ENCODE data around the gene KHDC4. TPM values are rescaled to one million over a fixed set of nuclear protein-coding genes. Genes with fewer than 3 reads are reported as not detected.

The KHDC4 gene
- total and polyA plus RNA-seq, 9 of the 15 experiments (the other 6 are each of a cell fraction or from before 2014, with no cell fraction given): 12.1 to 185 (median 65.6) TPM

DNA sequence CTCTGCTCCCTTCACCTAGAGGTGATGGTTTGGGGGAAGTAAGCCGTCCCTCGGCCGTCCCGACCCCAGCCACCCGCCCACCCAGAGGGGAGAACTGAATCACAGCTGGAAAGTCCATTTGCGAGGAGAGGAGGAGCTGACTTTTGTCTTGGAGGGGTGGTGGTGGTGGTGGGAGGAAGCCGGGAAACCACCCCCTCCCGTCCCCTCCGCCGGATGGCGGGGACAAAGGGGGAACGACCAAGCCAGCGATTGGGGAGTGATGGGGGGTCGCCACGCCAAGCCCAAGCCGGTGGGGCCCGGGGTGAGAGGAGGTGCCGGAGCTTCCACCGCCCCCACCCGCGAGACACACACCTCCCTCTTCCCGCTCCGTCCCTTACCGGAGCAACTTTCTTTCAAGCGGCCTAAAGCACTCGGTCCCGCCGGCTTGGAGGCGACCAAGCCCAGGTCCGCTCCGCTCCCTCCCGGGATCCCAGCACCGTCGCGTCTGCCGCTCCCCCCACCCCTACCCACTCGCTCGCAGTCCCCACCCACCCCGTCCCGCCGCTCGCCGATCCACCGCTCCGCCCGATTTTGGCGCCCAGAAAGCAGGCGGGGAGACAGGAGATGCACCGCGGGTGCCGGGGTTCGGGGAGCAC is 43.6 kb upstream of the KHDC4 start:
- TSS peak; percentile 28 for BruUV-seq (replicated peaks)
- H3K9ac ChIP-seq (ENCODE audit: insufficient read depth in 1 of 2, low read depth in 2 of 2, low read length in 2 of 2): peak overlapping the region; percentile 89 to 97
- H3K36me3 ChIP-seq (ENCODE audit: control insufficient read depth, insufficient read depth, low read length): peaks cover 24% of the 10 kb centered on the region; the same call in 2 of the 3 replicates
- FAIRE-seq (no peak), ATAC-seq (peak; percentile 38), DNase-seq (ENCODE audit: extremely low read depth in 1 of 4, low spot score in 3 of 4) (peak; percentile 56 to 87 (median 78))
- H2AFZ ChIP-seq (ENCODE audit: low read depth, low read length): peak overlapping the region; percentile 73
- H3K9me3 ChIP-seq (replicated peaks; ENCODE audit: control insufficient read depth, insufficient read depth, low read depth, low read length): no peaks in the 10 kb centered on the region
- ChIA-PET POLR2A (interaction anchor here (0.6 to 8.5 kb wide), 11 partner anchors 10 to 480 kb away, joined by 3 to 50 read pairs (median 5); partner anchors contain the start of gene SYT11), CTCF (ENCODE audit: low intra/inter-chr PET ratio) (no interaction called here)
- peaks cover 8% of the 10 kb centered on the region; the same call in 1 of the 2 replicates for H4K20me1 ChIP-seq (replicated peaks; ENCODE audit: control insufficient read depth, insufficient read depth, low read length)
- 0% methylated on average over 16 of the region's 52 CpGs for WGBS (ENCODE audit: insufficient coverage, low coverage, missing lambda C conversion rate)
- H3K27ac ChIP-seq (ENCODE audit: extremely low read depth, low read depth, low read length): peak overlapping the region; percentile 93
- no peaks in the 10 kb centered on the region for H3K27me3 ChIP-seq (ENCODE audit: control insufficient read depth in 2 of 2, insufficient read depth in 2 of 2, low read length in 2 of 2)
- peak overlapping the region; percentile 82 for H3K4me3 ChIP-seq
- H3K4me1 ChIP-seq (replicated peaks in 1 of 2; ENCODE audit: control insufficient read depth in 2 of 2, insufficient read depth in 2 of 2, low read length in 2 of 2): peaks cover 54 to 70% of the 10 kb centered on the region in 2 experiments
- no peaks in the 10 kb centered on the region for H3K9me1 ChIP-seq (ENCODE audit: control insufficient read depth, insufficient read depth, low read length)
- intact Hi-C loops (cut with micrococcal nuclease): no loop called here
- peak overlapping the region; percentile 97 for H3K4me2 ChIP-seq (ENCODE audit: insufficient read depth, low read length)
- in situ Hi-C loops (cut with MboI): no loop called here
- peaks cover 94% of the 10 kb centered on the region for H3K79me2 ChIP-seq (ENCODE audit: control insufficient read depth, insufficient read depth, low read length)
- 0 out of 2 replicates have a peak, but pooled peaks have one; percentile 72 for TF ChIP-seq RBFOX2 (IDR thresholded peaks at IDR 0.05; ENCODE audit: low read depth, low read length)
- no peak for TF ChIP-seq SUPT5H (IDR thresholded peaks at IDR 0.05)
- TF ChIP-seq, protein P1, sequence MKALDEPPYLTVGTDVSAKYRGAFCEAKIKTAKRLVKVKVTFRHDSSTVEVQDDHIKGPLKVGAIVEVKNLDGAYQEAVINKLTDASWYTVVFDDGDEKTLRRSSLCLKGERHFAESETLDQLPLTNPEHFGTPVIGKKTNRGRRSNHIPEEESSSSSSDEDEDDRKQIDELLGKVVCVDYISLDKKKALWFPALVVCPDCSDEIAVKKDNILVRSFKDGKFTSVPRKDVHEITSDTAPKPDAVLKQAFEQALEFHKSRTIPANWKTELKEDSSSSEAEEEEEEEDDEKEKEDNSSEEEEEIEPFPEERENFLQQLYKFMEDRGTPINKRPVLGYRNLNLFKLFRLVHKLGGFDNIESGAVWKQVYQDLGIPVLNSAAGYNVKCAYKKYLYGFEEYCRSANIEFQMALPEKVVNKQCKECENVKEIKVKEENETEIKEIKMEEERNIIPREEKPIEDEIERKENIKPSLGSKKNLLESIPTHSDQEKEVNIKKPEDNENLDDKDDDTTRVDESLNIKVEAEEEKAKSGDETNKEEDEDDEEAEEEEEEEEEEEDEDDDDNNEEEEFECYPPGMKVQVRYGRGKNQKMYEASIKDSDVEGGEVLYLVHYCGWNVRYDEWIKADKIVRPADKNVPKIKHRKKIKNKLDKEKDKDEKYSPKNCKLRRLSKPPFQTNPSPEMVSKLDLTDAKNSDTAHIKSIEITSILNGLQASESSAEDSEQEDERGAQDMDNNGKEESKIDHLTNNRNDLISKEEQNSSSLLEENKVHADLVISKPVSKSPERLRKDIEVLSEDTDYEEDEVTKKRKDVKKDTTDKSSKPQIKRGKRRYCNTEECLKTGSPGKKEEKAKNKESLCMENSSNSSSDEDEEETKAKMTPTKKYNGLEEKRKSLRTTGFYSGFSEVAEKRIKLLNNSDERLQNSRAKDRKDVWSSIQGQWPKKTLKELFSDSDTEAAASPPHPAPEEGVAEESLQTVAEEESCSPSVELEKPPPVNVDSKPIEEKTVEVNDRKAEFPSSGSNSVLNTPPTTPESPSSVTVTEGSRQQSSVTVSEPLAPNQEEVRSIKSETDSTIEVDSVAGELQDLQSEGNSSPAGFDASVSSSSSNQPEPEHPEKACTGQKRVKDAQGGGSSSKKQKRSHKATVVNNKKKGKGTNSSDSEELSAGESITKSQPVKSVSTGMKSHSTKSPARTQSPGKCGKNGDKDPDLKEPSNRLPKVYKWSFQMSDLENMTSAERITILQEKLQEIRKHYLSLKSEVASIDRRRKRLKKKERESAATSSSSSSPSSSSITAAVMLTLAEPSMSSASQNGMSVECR (CRISPR knock-in tag; IDR thresholded peaks at IDR 0.05): peak; percentile 50; the same call in 1 of the 2 replicates
- TF ChIP-seq EGR1 (conservative IDR thresholded peaks at IDR 0.05): peak; percentile 48
- TF ChIP-seq, protein P2, sequence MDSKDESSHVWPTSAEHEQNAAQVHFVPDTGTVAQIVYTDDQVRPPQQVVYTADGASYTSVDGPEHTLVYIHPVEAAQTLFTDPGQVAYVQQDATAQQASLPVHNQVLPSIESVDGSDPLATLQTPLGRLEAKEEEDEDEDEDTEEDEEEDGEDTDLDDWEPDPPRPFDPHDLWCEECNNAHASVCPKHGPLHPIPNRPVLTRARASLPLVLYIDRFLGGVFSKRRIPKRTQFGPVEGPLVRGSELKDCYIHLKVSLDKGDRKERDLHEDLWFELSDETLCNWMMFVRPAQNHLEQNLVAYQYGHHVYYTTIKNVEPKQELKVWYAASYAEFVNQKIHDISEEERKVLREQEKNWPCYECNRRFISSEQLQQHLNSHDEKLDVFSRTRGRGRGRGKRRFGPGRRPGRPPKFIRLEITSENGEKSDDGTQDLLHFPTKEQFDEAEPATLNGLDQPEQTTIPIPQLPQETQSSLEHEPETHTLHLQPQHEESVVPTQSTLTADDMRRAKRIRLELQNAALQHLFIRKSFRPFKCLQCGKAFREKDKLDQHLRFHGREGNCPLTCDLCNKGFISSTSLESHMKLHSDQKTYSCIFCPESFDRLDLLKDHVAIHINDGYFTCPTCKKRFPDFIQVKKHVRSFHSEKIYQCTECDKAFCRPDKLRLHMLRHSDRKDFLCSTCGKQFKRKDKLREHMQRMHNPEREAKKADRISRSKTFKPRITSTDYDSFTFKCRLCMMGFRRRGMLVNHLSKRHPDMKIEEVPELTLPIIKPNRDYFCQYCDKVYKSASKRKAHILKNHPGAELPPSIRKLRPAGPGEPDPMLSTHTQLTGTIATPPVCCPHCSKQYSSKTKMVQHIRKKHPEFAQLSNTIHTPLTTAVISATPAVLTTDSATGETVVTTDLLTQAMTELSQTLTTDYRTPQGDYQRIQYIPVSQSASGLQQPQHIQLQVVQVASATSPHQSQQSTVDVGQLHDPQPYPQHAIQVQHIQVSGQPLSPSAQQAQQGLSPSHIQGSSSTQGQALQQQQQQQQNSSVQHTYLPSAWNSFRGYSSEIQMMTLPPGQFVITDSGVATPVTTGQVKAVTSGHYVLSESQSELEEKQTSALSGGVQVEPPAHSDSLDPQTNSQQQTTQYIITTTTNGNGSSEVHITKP (IDR thresholded peaks at IDR 0.05; ENCODE audit: partially characterized antibody): peak; percentile 74
- TF ChIP-seq, protein P3, sequence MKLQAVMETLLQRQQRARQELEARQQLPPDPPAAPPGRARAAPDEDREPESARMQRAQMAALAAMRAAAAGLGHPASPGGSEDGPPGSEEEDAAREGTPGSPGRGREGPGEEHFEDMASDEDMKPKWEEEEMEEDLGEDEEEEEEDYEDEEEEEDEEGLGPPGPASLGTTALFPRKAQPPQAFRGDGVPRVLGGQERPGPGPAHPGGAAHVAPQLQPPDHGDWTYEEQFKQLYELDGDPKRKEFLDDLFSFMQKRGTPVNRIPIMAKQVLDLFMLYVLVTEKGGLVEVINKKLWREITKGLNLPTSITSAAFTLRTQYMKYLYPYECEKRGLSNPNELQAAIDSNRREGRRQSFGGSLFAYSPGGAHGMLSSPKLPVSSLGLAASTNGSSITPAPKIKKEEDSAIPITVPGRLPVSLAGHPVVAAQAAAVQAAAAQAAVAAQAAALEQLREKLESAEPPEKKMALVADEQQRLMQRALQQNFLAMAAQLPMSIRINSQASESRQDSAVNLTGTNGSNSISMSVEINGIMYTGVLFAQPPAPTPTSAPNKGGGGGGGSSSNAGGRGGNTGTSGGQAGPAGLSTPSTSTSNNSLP (IDR thresholded peaks at IDR 0.05; ENCODE audit: borderline replicate concordance, low read depth, low read length): no peak
- TF ChIP-seq, protein P4, sequence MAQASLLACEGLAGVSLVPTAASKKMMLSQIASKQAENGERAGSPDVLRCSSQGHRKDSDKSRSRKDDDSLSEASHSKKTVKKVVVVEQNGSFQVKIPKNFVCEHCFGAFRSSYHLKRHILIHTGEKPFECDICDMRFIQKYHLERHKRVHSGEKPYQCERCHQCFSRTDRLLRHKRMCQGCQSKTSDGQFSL (CRISPR knock-in tag; IDR thresholded peaks at IDR 0.05): no peak
- TF ChIP-seq, protein P4 (tag; IDR thresholded peaks at IDR 0.05): peak in 1 of 2 experiments; percentile 43; a peak in 1 of 4 replicates

Data from K562 (cell line).